GM23338 (cell line): ENCODE data around the gene KIAA1755. TPM values are rescaled to one million over a fixed set of nuclear protein-coding genes. Genes with fewer than 3 reads are reported as not detected.
"Not testable (repeated sequence)": the region's sequence is repeated elsewhere in the genome, so short reads cannot be mapped to it uniquely, and the experiment has no call there.

Experiments
- ATAC-seq: fragments of 200-7000 bp; cut with Tn5 transposase; 3 replicates; pipeline ENCODE4 v1.9.1; 2020
- DNase-seq: peaks from one replicate; pipeline ENCODE4 v3.0.0-alpha.2; 2015; ENCODE audit warnings: low spot score
- H2AFZ ChIP-seq: fragments of 200-600 bp; sonication (generic); 2 replicates; pipeline ENCODE4 v1.8.0; 2016; ENCODE audit warnings: antibody characterized with exemption, mild to moderate bottlenecking, moderate library complexity
- H3F3A ChIP-seq: fragments of 200-600 bp; sonication (generic); replicated peaks from 2 replicates; pipeline ENCODE4 v1.8.0; 2017; ENCODE audit warnings: antibody characterized with exemption, mixed run types, low read depth
- H3K27ac ChIP-seq: fragments of 200-600 bp; sonication (generic); 2 replicates; pipeline ENCODE4 v1.6.1; 2016; ENCODE audit warnings: low read depth
- H3K27me3 ChIP-seq: fragments of 200-600 bp; sonication (generic); 2 replicates; pipeline ENCODE4 v1.8.0; 2016; ENCODE audit warnings: mild to moderate bottlenecking, mixed run types, moderate library complexity; ENCODE audit not compliant: insufficient read depth
- H3K36me3 ChIP-seq: fragments of 200-600 bp; sonication (generic); 2 replicates; pipeline ENCODE4 v1.8.0; 2016; ENCODE audit warnings: mild to moderate bottlenecking; ENCODE audit not compliant: insufficient read depth
- H3K4me1 ChIP-seq: fragments of 200-600 bp; sonication (generic); 2 replicates; pipeline ENCODE4 v1.8.0; 2016; ENCODE audit warnings: mild to moderate bottlenecking, moderate library complexity; ENCODE audit not compliant: insufficient read depth
- H3K4me2 ChIP-seq: fragments of 200-600 bp; sonication (generic); 2 replicates; pipeline ENCODE4 v1.7.1; 2017; ENCODE audit warnings: mixed run types
- H3K4me3 ChIP-seq: fragments of 200-600 bp; sonication (generic); 2 replicates; pipeline ENCODE4 v1.6.1; 2016; ENCODE audit warnings: mixed run types
- H3K79me2 ChIP-seq: fragments of 200-600 bp; sonication (generic); replicated peaks from 2 replicates; pipeline ENCODE4 v1.8.0; 2017; ENCODE audit warnings: mild to moderate bottlenecking; ENCODE audit not compliant: insufficient read depth
- H3K9me2 ChIP-seq: fragments of 200-600 bp; sonication (generic); 2 replicates; pipeline ENCODE4 v1.8.0; 2017; ENCODE audit not compliant: insufficient read depth
- H4K20me1 ChIP-seq: fragments of 200-600 bp; sonication (generic); replicated peaks from 2 replicates; pipeline ENCODE4 v1.8.0; 2017; ENCODE audit warnings: mild to moderate bottlenecking; ENCODE audit not compliant: insufficient read depth
- H3K27ac Mint-ChIP-seq: 2 replicates; pipeline ENCODE4 v1.8.0; 2020; ENCODE audit warnings: inconsistent platforms, mild to moderate bottlenecking, moderate library complexity, mixed read lengths
- H3K27me3 Mint-ChIP-seq: 3 replicates; pipeline ENCODE4 v1.8.0; 2022; ENCODE audit warnings: low read depth, mild to moderate bottlenecking, moderate library complexity, mixed read lengths, inconsistent platforms; ENCODE audit not compliant: insufficient read depth, poor library complexity
- H3K36me3 Mint-ChIP-seq: 3 replicates; pipeline ENCODE4 v1.8.0; 2021; ENCODE audit warnings: low read depth, mild to moderate bottlenecking, inconsistent platforms, moderate library complexity, mixed read lengths
- H3K4me1 Mint-ChIP-seq: 3 replicates; pipeline ENCODE4 v1.8.0; 2020; ENCODE audit warnings: mild to moderate bottlenecking, inconsistent platforms, mixed read lengths
- H3K4me3 Mint-ChIP-seq: 3 replicates; pipeline ENCODE4 v1.8.0; 2021; ENCODE audit warnings: moderate library complexity, mild to moderate bottlenecking, inconsistent platforms, mixed read lengths
- H3K9me3 Mint-ChIP-seq: 3 replicates; pipeline ENCODE4 v1.8.0; 2020; ENCODE audit warnings: moderate library complexity, mild to moderate bottlenecking, inconsistent platforms, mixed read lengths
- CREB1 ChIP-seq: fragments of 250-450 bp; sonication (Bioruptor Pico); IDR thresholded peaks from 2 replicates; pipeline ENCODE4 v1.5.0; 2020; ENCODE audit warnings: low read depth, mild to moderate bottlenecking, moderate library complexity
- NANOG ChIP-seq: IDR thresholded peaks from 2 replicates; pipeline ENCODE4 v1.6.1; 2016; ENCODE audit warnings: antibody characterized with exemption, borderline replicate concordance
- POLR2AphosphoS5 ChIP-seq: IDR thresholded peaks from 2 replicates; pipeline ENCODE4 v1.6.1; 2016; ENCODE audit warnings: antibody characterized with exemption, low read depth
- REST ChIP-seq: IDR thresholded peaks from one replicate; pipeline ENCODE4 v1.6.1; 2018; ENCODE audit warnings: antibody characterized with exemption; ENCODE audit not compliant: unreplicated experiment
- STAT1 ChIP-seq: IDR thresholded peaks from one replicate; pipeline ENCODE4 v1.6.1; 2016; ENCODE audit warnings: antibody characterized with exemption; ENCODE audit not compliant: unreplicated experiment
- ZNF114 ChIP-seq: fragments of 250-450 bp; sonication (Bioruptor Pico); IDR thresholded peaks from 2 replicates; pipeline ENCODE4 v1.5.0; 2020; ENCODE audit warnings: mild to moderate bottlenecking, moderate library complexity
- ZNF331 ChIP-seq: fragments of 250-450 bp; sonication (Bioruptor Pico); IDR thresholded peaks from 2 replicates; pipeline ENCODE4 v1.5.0; 2020; ENCODE audit warnings: low read depth, mild to moderate bottlenecking, moderate library complexity
- polyA plus RNA-seq: library from polyadenylated mRNA; unstranded; fragments of >200 nt; fragmentation: Nextera tagmentation; extraction: Ambion mirVana; gene quantifications from 2 replicates; pipeline ENCODE4 v1.2.1, GENCODE V29; 2016
- total RNA-seq: library from RNA; depleted of rRNA; stranded (reverse); fragments of >200 nt; shearing (Covaris generic); gene quantifications from 2 replicates; pipeline ENCODE4 v1.2.3, GENCODE V29; 2014

KIAA1755 gene
- total and polyA plus RNA-seq, 2 experiments from 2014 or later: 0.28 TPM; not detected in 1

- 0 out of 2 replicates have a peak overlapping the region, but pooled peaks have one; percentile 29 for H2AFZ ChIP-seq
- Mint-ChIP-seq H3K27me3 (peaks cover 6% of the 10 kb centered on the region), H3K36me3 (peaks cover 3% of the 10 kb centered on the region; the same call in 1 of the 3 replicates), H3K4me3 (no peak overlapping the region), H3K27ac (no peak overlapping the region), H3K9me3 (peaks cover 14% of the 10 kb centered on the region), H3K4me1 (peaks cover 13% of the 10 kb centered on the region)
- no peak overlapping the region for H3K4me2 ChIP-seq
- no peak for ATAC-seq
- DNase-seq: no peak
- H3K27ac ChIP-seq: no peak overlapping the region
- no peaks in the 10 kb centered on the region for H3K27me3 ChIP-seq
- H4K20me1 ChIP-seq: no peaks in the 10 kb centered on the region
- no peaks in the 10 kb centered on the region for H3K9me2 ChIP-seq
- TF ChIP-seq STAT1 (no peak), NANOG (no peak)
- no peaks in the 10 kb centered on the region for H3K36me3 ChIP-seq
- H3F3A ChIP-seq: no peaks in the 10 kb centered on the region
- no peak overlapping the region for H3K4me3 ChIP-seq
- no peaks in the 10 kb centered on the region for H3K79me2 ChIP-seq
- peaks cover 4% of the 10 kb centered on the region; the same call in 1 of the 2 replicates for H3K4me1 ChIP-seq
These were observed 10.8 kb downstream of the KIAA1755 start for GRCh38 chr20:38249536-38250310.

- H3K27me3 ChIP-seq: no peaks in the 10 kb centered on the region
- TF ChIP-seq ZNF331 (CRISPR knock-in tag) (no peak), POLR2AphosphoS5 (no peak), CREB1 (no peak), ZNF114 (CRISPR knock-in tag) (no peak), REST (no peak), STAT1 (no peak)
These were observed 12.4 kb downstream of the KIAA1755 start for GRCh38 chr20:38248133-38248532.

GRCh38 chr20:38247725-38248124 is 12.8 kb downstream of the KIAA1755 start:
- H3K36me3 ChIP-seq, H3K27me3 ChIP-seq, H3K79me2 ChIP-seq, H3K4me1 Mint-ChIP-seq, H3K36me3 Mint-ChIP-seq, DNase-seq, H3K9me2 ChIP-seq, H4K20me1 ChIP-seq, H3F3A ChIP-seq, H3K27ac ChIP-seq, H3K27me3 Mint-ChIP-seq, H3K4me3 ChIP-seq, H3K4me1 ChIP-seq, H2AFZ ChIP-seq, H3K27ac Mint-ChIP-seq, ATAC-seq, H3K4me2 ChIP-seq, H3K4me3 Mint-ChIP-seq: not testable (repeated sequence)
- peaks cover 33% of the 10 kb centered on the region for H3K9me3 Mint-ChIP-seq

More at GRCh38 chr20:38248133-38248532, 12.4 kb downstream of the KIAA1755 start:
- Mint-ChIP-seq H3K36me3 (peaks cover 3% of the 10 kb centered on the region; the same call in 1 of the 3 replicates), H3K4me3 (no peak overlapping the region), H3K4me1 (peaks cover 13% of the 10 kb centered on the region), H3K27ac (no peak overlapping the region), H3K9me3 (peaks cover 29% of the 10 kb centered on the region), H3K27me3 (peaks cover 7% of the 10 kb centered on the region)
- Histone ChIP-seq H3K27ac (no peak overlapping the region), H3K4me2 (no peak overlapping the region), H3K79me2 (no peaks in the 10 kb centered on the region), H3F3A (no peaks in the 10 kb centered on the region), H3K4me3 (no peak overlapping the region), H4K20me1 (no peaks in the 10 kb centered on the region), H3K36me3 (no peaks in the 10 kb centered on the region), H3K9me2 (no peaks in the 10 kb centered on the region), H3K4me1 (0 out of 2 replicates have a peak, but pooled peaks cover 4% of the 10 kb centered on the region), H2AFZ (no peak overlapping the region)
- no peak for ATAC-seq
- DNase-seq: no peak
